WERI-Rb-1 (cell line): ENCODE data around the gene NKX6-2.
"Not testable (repeated sequence)": the region's sequence is repeated elsewhere in the genome, so short reads cannot be mapped to it uniquely, and the experiment has no call there.

Experiments
- DNase-seq: peaks from one replicate; pipeline ENCODE4 v3.0.0-alpha.2; 2020
- H3K27ac ChIP-seq: fragments of 250-450 bp; sonication (Bioruptor Pico); 2 replicates; pipeline ENCODE4 v1.5.1; 2020; ENCODE audit warnings: mild to moderate bottlenecking, moderate library complexity
- H3K27me3 ChIP-seq: fragments of 250-450 bp; sonication (Bioruptor Pico); 2 replicates; pipeline ENCODE4 v1.5.1; 2021; ENCODE audit warnings: mild to moderate bottlenecking, low read depth, moderate library complexity; ENCODE audit not compliant: insufficient read depth, severe bottlenecking
- H3K36me3 ChIP-seq: fragments of 250-450 bp; sonication (Bioruptor Pico); 2 replicates; pipeline ENCODE4 v1.5.1; 2020; ENCODE audit warnings: mild to moderate bottlenecking, moderate library complexity
- H3K4me3 ChIP-seq: 2 replicates; pipeline ENCODE4 v1.5.1; 2011; ENCODE audit warnings: low read depth, mild to moderate bottlenecking, control low read depth, low read length
- H3K9me3 ChIP-seq: fragments of 250-450 bp; sonication (Bioruptor Pico); 2 replicates; pipeline ENCODE4 v1.5.1; 2021; ENCODE audit warnings: mild to moderate bottlenecking, moderate library complexity; ENCODE audit not compliant: severe bottlenecking
- CTCF ChIP-seq: IDR thresholded peaks from 2 replicates; pipeline ENCODE4 v1.5.1; 2011; ENCODE audit warnings: low read depth, mild to moderate bottlenecking, control low read depth, inconsistent platforms, low read length

NKX6-2 gene

DNA sequence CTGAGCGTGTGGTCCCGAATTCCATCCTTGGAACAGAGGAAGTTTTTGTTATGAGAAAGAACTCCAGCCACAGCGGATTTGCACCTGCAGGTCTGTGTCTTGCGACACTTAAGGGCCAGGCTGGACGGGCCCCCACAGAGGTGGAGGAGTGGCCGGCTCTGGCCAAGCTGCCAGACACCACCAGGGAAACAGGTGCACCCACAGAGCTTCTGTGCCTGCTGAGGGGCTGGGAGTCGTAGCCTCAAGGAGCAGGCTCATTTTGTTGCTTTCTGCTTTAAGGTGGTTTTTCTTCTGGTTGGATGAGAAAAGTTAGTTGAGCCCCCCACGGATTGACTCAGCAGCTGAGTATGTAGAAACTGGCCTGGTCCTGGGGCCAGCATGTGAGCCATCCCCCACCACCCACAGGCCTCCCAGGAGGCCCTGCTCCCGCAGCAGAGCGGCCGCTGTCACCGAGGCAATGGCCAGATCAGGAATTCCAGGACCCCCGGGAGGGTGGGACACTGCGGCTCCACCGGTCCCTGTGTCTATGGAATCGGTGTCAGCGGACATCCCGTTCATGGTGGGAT lies 41.9 kb downstream of the NKX6-2 start:
- Histone ChIP-seq H3K36me3 (no peaks in the 10 kb centered on the region), H3K4me3 (no peak overlapping the region), H3K9me3 (no peaks in the 10 kb centered on the region), H3K27ac (no peak overlapping the region), H3K27me3 (no peaks in the 10 kb centered on the region)
- no peak for TF ChIP-seq CTCF
- DNase-seq = no peak

GRCh38 chr10:132743196-132743924 lies 42.6 kb downstream of the NKX6-2 start:
- H3K27ac ChIP-seq, H3K27me3 ChIP-seq, H3K9me3 ChIP-seq, H3K36me3 ChIP-seq, H3K4me3 ChIP-seq, DNase-seq: not testable (repeated sequence)

DNA sequence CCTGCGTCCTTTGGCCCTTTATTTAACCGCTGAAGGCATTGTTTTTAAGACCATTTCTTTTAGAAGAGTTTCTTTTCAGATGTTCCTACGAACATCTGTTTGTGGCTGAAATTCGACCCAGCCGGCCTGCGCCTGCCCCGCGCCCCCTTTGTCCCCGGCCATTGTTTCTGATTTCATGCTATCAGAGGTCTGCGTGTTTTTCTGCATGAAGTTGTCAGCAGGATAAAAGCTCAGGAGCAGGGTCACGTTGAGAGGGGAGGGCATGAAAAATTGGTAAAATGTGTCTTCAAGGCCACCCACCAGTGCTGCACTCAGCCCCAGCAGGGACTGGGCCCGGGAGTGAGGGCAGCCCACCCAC lies 43.1 kb downstream of the NKX6-2 start:
- DNase-seq = no peak
- no peak overlapping the region for H3K27ac ChIP-seq
- H3K27me3 ChIP-seq = no peaks in the 10 kb centered on the region
- H3K4me3 ChIP-seq = no peak overlapping the region
- no peaks in the 10 kb centered on the region for H3K36me3 ChIP-seq
- no peak for TF ChIP-seq CTCF
- H3K9me3 ChIP-seq = no peaks in the 10 kb centered on the region

GRCh38 chr10:132742167-132742836 lies 43.6 kb downstream of the NKX6-2 start:
- TF ChIP-seq CTCF = no peak
- no peak overlapping the region for H3K27ac ChIP-seq
- no peaks in the 10 kb centered on the region for H3K27me3 ChIP-seq
- no peak for DNase-seq
- no peaks in the 10 kb centered on the region for H3K36me3 ChIP-seq
- H3K4me3 ChIP-seq = no peak overlapping the region
- H3K9me3 ChIP-seq = no peaks in the 10 kb centered on the region

DNA sequence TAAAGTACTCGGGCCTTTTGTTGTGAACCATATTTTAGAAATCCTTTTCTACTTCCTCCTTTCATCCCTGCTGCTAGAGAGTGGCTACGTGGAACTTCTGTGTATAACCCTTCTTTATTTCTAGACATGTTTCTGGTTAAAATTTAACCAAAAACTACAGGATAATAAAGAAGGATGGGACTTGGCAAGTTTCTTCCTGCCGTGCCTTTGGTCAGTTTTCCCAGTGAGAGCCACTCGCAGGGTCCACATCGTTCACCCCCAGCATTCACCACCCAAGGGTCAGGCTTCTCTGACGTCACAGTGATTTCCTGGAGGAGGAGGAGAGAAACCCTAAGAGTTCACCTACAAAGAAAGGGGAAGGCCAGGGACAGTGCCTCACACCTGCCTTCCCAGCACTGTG lies 45.4 kb downstream of the NKX6-2 start:
- H3K9me3 ChIP-seq = no peaks in the 10 kb centered on the region
- H3K4me3 ChIP-seq = no peak overlapping the region
- TF ChIP-seq CTCF = no peak
- no peak overlapping the region for H3K27ac ChIP-seq
- DNase-seq = no peak
- no peaks in the 10 kb centered on the region for H3K27me3 ChIP-seq
- no peaks in the 10 kb centered on the region for H3K36me3 ChIP-seq

DNA sequence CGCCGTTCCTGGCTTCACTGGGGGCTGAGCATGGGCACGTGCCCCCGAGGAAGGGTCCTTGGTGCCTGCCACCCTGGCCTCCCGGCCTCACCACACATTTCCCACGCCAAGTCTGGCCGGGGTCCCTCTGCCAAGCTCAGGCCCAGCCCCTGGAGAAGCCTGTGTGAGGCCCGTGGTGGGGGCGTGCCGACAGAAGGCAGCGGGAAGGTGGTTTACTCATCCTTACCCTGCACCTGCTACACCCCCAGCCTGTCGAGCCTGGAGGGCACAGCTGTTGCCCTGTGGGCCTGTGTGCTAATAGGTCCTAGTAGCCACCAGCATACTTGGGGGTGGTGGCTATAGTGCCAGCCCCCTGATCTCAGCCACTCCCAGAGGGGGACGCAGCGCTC lies 46.7 kb downstream of the NKX6-2 start:
- Histone ChIP-seq H3K4me3 (no peak overlapping the region), H3K27ac (no peak overlapping the region), H3K9me3 (no peaks in the 10 kb centered on the region), H3K36me3 (no peaks in the 10 kb centered on the region), H3K27me3 (no peaks in the 10 kb centered on the region)
- DNase-seq = no peak
- TF ChIP-seq CTCF = no peak
